A549 treated with AZD2906 at 1 μM for 4 hours (cell line): ENCODE data around the gene MAP3K7. TPM values are rescaled to one million over a fixed set of nuclear protein-coding genes. Genes with fewer than 3 reads are reported as not detected.

Experiments used
- total RNA-seq: library from RNA; stranded (reverse); fragments of 200-300 nt; extraction: Qiagen RNA extraction; gene quantifications from 5 replicates; pipeline ENCODE4 v1.2.3, GENCODE V29; 2022

MAP3K7 gene
- 10.3 to 13.1 TPM (median 12.3 TPM) in 5 replicates for total RNA-seq

DNA sequence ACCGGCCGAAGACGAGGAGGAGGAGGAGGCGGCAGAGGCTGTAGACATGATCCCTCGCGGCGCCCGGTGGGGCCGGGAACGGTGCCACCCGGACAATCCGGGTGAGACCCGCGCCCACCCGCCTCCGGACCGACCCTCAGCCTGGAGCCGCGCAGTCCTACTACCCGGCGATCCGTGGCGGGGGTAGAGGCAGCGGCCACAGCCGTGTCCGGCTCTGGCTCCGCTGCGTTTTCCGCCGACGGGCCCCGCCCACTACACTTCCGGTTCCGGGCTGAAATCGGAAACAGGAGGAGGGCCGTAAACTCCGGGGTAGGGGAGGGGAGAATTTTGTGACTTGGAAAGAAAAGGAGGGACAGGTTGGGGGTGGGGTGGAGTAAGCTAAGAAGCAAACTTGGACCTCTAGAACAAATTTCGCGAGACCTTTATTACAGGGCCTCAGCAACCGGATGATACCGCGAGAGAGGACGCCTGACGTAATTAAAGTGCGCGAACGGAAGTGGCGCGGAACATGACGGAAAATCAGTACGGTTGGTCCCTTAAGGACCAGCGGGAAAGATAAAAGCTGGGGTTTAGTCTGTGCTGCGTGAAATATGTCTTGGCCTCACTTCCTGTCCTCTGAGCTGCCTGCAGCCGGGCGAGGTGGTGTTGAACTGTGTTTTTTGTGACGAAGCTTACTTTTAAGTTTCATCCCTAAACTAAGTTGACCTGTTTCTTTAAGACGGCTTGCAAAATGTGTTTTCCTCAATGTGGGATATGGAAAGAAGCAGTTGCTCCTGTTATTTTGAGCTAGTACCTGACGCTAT lies at the start of gene MAP3K7:
MAP3K7 (minus strand) TSS at position 237 of the 803 bp plus-strand sequence; CDS start at position 48, 189 bp downstream.

